Body of pancreas (tissue), 4 donors: ENCODE measurements around the gene CNTN2. TPM values are rescaled to one million over a fixed set of nuclear protein-coding genes. Genes with fewer than 3 reads are reported as not detected.

Source experiments
- ATAC-seq: fragments of 150-250 bp; one replicate; pipeline ENCODE4 v1.9.1; 2016
- DNase-seq, 4 donors: peaks; one replicate each; pipeline ENCODE4 v3.0.0-alpha.2; 2019
- H3K27ac ChIP-seq, 4 donors: fragments of 200-600 bp; sonication (generic); 1 replicate in 3 of 4; 2 replicates in 1 of 4; pipeline versions ENCODE4 v1.5.1 to v1.6.1; 2016 to 2019; ENCODE audit warnings: mild to moderate bottlenecking in 1 of 4, mixed read lengths in 1 of 4, moderate library complexity in 1 of 4
- H3K27me3 ChIP-seq, 2 donors: fragments of 200-600 bp; sonication (generic); one replicate each; pipeline ENCODE4 v1.6.0; 2016; ENCODE audit warnings: mild to moderate bottlenecking in 1 of 2
- H3K36me3 ChIP-seq, 2 donors: fragments of 200-600 bp; sonication (generic); replicated peaks in 1 of 2; 2 replicates each; pipeline ENCODE4 v1.5.1; 2016; ENCODE audit warnings: low read depth in 2 of 2; ENCODE audit not compliant: insufficient read depth in 1 of 2
- H3K4me1 ChIP-seq: fragments of 200-600 bp; sonication (generic); one replicate; pipeline ENCODE4 v1.6.0; 2016
- H3K4me3 ChIP-seq, 2 donors: fragments of 200-600 bp; sonication (generic); 1 replicate in 1 of 2; 2 replicates in 1 of 2; pipeline ENCODE4 v1.5.1; 2016 to 2019
- H3K9me3 ChIP-seq, 3 donors: fragments of 200-600 bp; sonication (generic); 1 replicate in 2 of 3; 2 replicates in 1 of 3; pipeline ENCODE4 v1.5.1; 2016
- POLR2A ChIP-seq, 3 donors: fragments of 450-650 bp; IDR thresholded peaks; one replicate each; pipeline ENCODE4 v1.6.1; 2016; ENCODE audit warnings: antibody characterized with exemption in 3 of 3, mild to moderate bottlenecking in 2 of 3
- WGBS, 2 donors: methylation state at CpG; one replicate each; pipeline ENCODE4 v1.1.5; 2017; 5-methylcytosine and 5-hydroxymethylcytosine counted together
- intact Hi-C: fragments of 100-400 bp; cut with DNase I; formaldehyde crosslinking; loops from one replicate; pipeline ENCODE4 v1.15.1; 2023
- total RNA-seq, 2 donors: library from RNA; depleted of rRNA; stranded (reverse); fragments of >200 nt; gene quantifications; one replicate each; pipeline ENCODE4 v1.1.0, GENCODE V29; 2016
- TF ChIP-seq, protein P1 (sequence below), 7 experiments: fragments of 450-650 bp in 4 of 7; fragments of 200-600 bp in 3 of 7; sonication (generic) in 3 of 7; IDR thresholded peaks; one replicate each; pipeline ENCODE4 v1.5.1; 2016 to 2019; ENCODE audit warnings: antibody characterized with exemption in 7 of 7

Gene CNTN2
- total RNA-seq, 2 donors from 2014 or later: not detected

DNA sequence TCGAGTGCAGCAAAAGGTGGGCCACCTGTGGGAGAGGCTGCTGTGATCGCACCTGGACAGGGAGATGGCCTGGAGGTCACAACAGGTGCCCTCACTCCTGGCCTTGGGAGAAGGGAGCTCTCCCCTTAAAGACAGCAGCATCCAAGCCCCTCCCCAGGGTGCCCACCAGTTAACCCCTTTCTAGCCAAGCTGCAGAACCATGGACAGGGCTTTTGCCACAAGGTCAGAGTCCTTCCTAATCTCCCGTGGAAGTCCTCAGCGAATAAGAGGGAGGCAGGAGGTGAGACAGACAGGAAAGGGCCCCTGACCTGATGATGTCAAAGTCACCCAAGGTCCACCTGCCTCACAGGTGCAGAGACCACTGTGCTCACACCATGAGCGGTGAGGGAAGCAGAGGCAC, 1.7 kb downstream of the CNTN2 start:
- peaks cover 5% of the 10 kb centered on the region for H3K4me1 ChIP-seq
- H3K27ac ChIP-seq: no peak overlapping the region
- no peaks in the 10 kb centered on the region for H3K9me3 ChIP-seq
- WGBS, 2 donors: 15 to 32% methylated on average over 4 to 5 of the region's 5 CpGs
- intact Hi-C loops: no loop called here
- no peak overlapping the region for H3K4me3 ChIP-seq
- ATAC-seq (no peak), DNase-seq (no peak)
- TF ChIP-seq, protein P1, sequence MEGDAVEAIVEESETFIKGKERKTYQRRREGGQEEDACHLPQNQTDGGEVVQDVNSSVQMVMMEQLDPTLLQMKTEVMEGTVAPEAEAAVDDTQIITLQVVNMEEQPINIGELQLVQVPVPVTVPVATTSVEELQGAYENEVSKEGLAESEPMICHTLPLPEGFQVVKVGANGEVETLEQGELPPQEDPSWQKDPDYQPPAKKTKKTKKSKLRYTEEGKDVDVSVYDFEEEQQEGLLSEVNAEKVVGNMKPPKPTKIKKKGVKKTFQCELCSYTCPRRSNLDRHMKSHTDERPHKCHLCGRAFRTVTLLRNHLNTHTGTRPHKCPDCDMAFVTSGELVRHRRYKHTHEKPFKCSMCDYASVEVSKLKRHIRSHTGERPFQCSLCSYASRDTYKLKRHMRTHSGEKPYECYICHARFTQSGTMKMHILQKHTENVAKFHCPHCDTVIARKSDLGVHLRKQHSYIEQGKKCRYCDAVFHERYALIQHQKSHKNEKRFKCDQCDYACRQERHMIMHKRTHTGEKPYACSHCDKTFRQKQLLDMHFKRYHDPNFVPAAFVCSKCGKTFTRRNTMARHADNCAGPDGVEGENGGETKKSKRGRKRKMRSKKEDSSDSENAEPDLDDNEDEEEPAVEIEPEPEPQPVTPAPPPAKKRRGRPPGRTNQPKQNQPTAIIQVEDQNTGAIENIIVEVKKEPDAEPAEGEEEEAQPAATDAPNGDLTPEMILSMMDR (IDR thresholded peaks at IDR 0.05): no peak
- no peak for TF ChIP-seq POLR2A (IDR thresholded peaks at IDR 0.05)
- peaks cover 0 to 3% of the 10 kb centered on the region in 2 donors for H3K27me3 ChIP-seq
- H3K36me3 ChIP-seq: no peaks in the 10 kb centered on the region

DNA sequence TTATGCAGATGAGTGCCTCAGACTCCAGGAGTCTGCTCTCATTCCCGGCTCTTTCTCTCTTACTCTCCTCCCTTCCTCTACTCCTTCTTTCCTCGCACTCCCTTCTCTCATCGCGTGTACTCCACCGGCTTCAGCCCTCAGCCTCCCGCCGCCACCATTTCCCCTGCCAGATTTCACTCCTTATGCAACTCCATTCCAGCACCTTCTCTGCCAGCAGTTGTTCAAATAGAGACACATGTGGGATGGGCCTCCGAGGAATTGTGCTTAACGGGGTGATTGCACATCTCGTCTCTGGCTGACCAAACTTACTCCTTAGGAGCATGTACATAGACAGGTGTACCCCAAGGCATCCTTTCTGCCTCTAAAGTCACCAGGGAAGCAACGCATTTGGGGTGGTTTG, 2.1 kb downstream of the CNTN2 start:
- H3K4me1 ChIP-seq: peaks cover 6% of the 10 kb centered on the region
- no peaks in the 10 kb centered on the region for H3K9me3 ChIP-seq
- H3K36me3 ChIP-seq: no peaks in the 10 kb centered on the region
- DNase-seq (no peak), ATAC-seq (no peak)
- TF ChIP-seq POLR2A (IDR thresholded peaks at IDR 0.05): no peak
- TF ChIP-seq, protein P1 (IDR thresholded peaks at IDR 0.05): no peak
- intact Hi-C loops: no loop called here
- WGBS, 2 donors: 15 to 37% methylated on average over 11 of the region's 11 CpGs
- H3K4me3 ChIP-seq: no peak overlapping the region
- H3K27me3 ChIP-seq: peaks cover 0 to 3% of the 10 kb centered on the region in 2 donors
- no peak overlapping the region for H3K27ac ChIP-seq

DNA sequence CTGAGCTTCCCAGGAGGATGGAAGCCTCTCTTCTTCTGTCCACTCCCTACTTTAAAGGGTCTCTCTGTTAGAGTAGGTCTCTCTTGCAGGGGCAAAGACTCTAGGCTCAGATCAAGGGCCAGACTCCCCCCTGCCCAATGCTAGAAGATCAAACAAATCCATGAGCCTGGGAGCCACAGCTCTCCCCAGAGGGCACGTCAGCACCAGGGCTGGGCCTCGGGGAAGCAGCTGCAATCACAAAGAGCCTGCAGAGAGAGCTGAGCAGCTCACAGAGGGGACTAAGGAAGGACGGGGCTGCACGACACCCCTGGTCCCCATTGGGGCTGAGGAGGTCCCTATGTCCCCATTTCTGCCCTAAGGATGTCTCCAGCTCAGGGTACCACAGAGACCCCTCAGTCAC, 3.9 kb downstream of the CNTN2 start:
- TF ChIP-seq, protein P1 (IDR thresholded peaks at IDR 0.05): no peak
- Histone ChIP-seq H3K9me3 (no peaks in the 10 kb centered on the region), H3K4me1 (peaks cover 6% of the 10 kb centered on the region), H3K27me3 (peaks cover 0 to 3% of the 10 kb centered on the region in 2 donors), H3K4me3 (no peak overlapping the region), H3K27ac (no peak overlapping the region), H3K36me3 (no peaks in the 10 kb centered on the region)
- intact Hi-C loops: no loop called here
- 54 to 60% methylated on average over 1 to 4 of the region's 4 CpGs for WGBS, 2 donors
- no peak for ATAC-seq
- DNase-seq: no peak

DNA sequence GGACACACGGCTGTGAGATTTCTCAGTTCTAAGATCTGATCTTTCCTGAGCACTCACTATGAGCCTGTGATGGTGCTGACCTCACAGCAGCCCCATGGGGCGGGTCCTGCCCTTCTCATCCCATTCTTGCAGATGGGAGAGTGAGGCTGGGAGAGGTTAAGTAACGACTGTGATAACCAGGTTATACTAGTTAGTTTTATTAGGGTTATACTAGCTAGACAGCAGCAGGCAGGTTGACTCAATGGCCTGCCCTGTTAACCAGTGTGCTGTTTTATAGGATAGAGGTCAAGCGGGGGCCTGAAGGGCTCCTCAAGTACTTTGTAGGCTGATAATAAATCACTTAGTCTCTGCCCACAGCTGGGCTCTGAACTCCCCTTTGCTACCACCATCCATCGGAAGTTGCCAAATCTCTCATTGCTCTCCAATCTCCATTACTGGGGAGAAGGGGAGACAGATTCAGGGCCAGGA, 4.8 kb downstream of the CNTN2 start:
- no peak overlapping the region for H3K27ac ChIP-seq

DNA sequence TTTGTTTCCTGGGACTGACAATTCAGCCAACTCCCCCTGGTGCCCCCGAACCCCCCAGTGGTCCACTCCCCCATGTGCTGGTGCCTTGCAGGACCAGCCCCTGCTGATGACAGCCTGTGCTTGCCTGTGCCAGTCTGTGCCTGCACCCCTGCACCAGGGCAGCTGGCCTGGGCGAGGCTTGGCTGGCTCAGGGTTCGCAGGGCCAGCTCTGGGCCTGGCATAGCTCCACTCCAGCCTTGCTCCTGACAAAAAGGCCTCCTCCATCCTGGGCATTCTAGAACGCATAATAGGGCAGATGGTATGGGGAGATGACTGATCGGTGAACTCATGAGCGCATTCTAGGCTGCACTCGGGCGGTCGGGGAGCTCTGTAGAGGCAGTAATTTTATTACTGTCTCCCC, 5.4 kb downstream of the CNTN2 start:
- H3K4me1 ChIP-seq: peaks cover 6% of the 10 kb centered on the region
- ATAC-seq: no peak
- no peak overlapping the region for H3K4me3 ChIP-seq
- H3K27ac ChIP-seq: no peak overlapping the region
- WGBS, 2 donors: 82 to 88% methylated on average over 7 to 9 of the region's 9 CpGs
- no peak for DNase-seq
- intact Hi-C loops: no loop called here
- H3K36me3 ChIP-seq: no peaks in the 10 kb centered on the region
- TF ChIP-seq, protein P1 (IDR thresholded peaks at IDR 0.05): no peak
- TF ChIP-seq POLR2A (IDR thresholded peaks at IDR 0.05): no peak
- H3K27me3 ChIP-seq: no peaks in the 10 kb centered on the region
- H3K9me3 ChIP-seq: no peaks in the 10 kb centered on the region

More for the DNA sequence above, 4.8 kb downstream of the CNTN2 start:
- Histone ChIP-seq H3K9me3 (no peaks in the 10 kb centered on the region), H3K27me3 (no peaks in the 10 kb centered on the region), H3K4me3 (no peak overlapping the region), H3K4me1 (peaks cover 6% of the 10 kb centered on the region), H3K36me3 (no peaks in the 10 kb centered on the region)
- 59 to 65% methylated on average over 5 of the region's 5 CpGs for WGBS, 2 donors
- TF ChIP-seq, protein P1 (IDR thresholded peaks at IDR 0.05): no peak
- TF ChIP-seq POLR2A (IDR thresholded peaks at IDR 0.05): no peak
- ATAC-seq (no peak), DNase-seq (no peak)
- intact Hi-C loops: no loop called here
